ENCODE results near the gene ETV5.

GRCh38 chr3:186070133-186070532, 38.8 kb downstream of the ETV5 start:
- TF ChIP-seq, protein P1, sequence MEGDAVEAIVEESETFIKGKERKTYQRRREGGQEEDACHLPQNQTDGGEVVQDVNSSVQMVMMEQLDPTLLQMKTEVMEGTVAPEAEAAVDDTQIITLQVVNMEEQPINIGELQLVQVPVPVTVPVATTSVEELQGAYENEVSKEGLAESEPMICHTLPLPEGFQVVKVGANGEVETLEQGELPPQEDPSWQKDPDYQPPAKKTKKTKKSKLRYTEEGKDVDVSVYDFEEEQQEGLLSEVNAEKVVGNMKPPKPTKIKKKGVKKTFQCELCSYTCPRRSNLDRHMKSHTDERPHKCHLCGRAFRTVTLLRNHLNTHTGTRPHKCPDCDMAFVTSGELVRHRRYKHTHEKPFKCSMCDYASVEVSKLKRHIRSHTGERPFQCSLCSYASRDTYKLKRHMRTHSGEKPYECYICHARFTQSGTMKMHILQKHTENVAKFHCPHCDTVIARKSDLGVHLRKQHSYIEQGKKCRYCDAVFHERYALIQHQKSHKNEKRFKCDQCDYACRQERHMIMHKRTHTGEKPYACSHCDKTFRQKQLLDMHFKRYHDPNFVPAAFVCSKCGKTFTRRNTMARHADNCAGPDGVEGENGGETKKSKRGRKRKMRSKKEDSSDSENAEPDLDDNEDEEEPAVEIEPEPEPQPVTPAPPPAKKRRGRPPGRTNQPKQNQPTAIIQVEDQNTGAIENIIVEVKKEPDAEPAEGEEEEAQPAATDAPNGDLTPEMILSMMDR (conservative IDR thresholded peaks at IDR 0.05 in 1 of 2, IDR thresholded peaks at IDR 0.05 in 1 of 2; ENCODE audit: low read depth in 1 of 2, low read length in 2 of 2): no peak
- TF ChIP-seq EZH2 (IDR thresholded peaks at IDR 0.05; ENCODE audit: low read length, missing control alignments): no peak

All from fibroblast of lung (primary cell).